Ishikawa (cell line): ENCODE measurements around the gene PRDM8.

Experiments used
- CEBPB ChIP-seq: IDR thresholded peaks from 2 replicates; pipeline ENCODE4 v1.6.1; 2012
- CREB1 ChIP-seq: IDR thresholded peaks from 2 replicates; pipeline ENCODE4 v1.6.1; 2012; ENCODE audit warnings: low read depth
- EGR1 ChIP-seq: IDR thresholded peaks from 2 replicates; pipeline ENCODE4 v1.6.1; 2012
- EP300 ChIP-seq: IDR thresholded peaks from 2 replicates; pipeline ENCODE4 v1.6.1; 2012; ENCODE audit warnings: borderline replicate concordance
- FOXM1 ChIP-seq: IDR thresholded peaks from 2 replicates; pipeline ENCODE4 v1.6.1; 2012; ENCODE audit warnings: low read depth, borderline replicate concordance
- NFIC ChIP-seq: IDR thresholded peaks from 2 replicates; pipeline ENCODE4 v1.6.1; 2012
- RAD21 ChIP-seq: IDR thresholded peaks from 2 replicates; pipeline ENCODE4 v1.6.1; 2012; ENCODE audit warnings: low read depth
- TAF1 ChIP-seq: IDR thresholded peaks from 2 replicates; pipeline ENCODE4 v1.6.1; 2012; ENCODE audit warnings: low read depth, mild to moderate bottlenecking
- TCF12 ChIP-seq: IDR thresholded peaks from 2 replicates; pipeline ENCODE4 v1.6.1; 2012; ENCODE audit warnings: low read depth
- TEAD4 ChIP-seq: IDR thresholded peaks from 2 replicates; pipeline ENCODE4 v1.6.1; 2012
- YY1 ChIP-seq: IDR thresholded peaks from 2 replicates; pipeline ENCODE4 v1.6.1; 2012; ENCODE audit warnings: low read depth
- ZBTB7A ChIP-seq: IDR thresholded peaks from 2 replicates; pipeline ENCODE4 v1.6.1; 2012; ENCODE audit warnings: low read depth
- TF ChIP-seq, protein P1 (sequence below): IDR thresholded peaks from 2 replicates; pipeline ENCODE4 v1.6.1; 2012; ENCODE audit warnings: low read depth, mild to moderate bottlenecking
- TF ChIP-seq, protein P2 (sequence below): IDR thresholded peaks from 2 replicates; pipeline ENCODE4 v1.6.1; 2012
- TF ChIP-seq, protein P3 (sequence below): IDR thresholded peaks from 2 replicates; pipeline ENCODE4 v1.6.1; 2012

The PRDM8 gene

DNA sequence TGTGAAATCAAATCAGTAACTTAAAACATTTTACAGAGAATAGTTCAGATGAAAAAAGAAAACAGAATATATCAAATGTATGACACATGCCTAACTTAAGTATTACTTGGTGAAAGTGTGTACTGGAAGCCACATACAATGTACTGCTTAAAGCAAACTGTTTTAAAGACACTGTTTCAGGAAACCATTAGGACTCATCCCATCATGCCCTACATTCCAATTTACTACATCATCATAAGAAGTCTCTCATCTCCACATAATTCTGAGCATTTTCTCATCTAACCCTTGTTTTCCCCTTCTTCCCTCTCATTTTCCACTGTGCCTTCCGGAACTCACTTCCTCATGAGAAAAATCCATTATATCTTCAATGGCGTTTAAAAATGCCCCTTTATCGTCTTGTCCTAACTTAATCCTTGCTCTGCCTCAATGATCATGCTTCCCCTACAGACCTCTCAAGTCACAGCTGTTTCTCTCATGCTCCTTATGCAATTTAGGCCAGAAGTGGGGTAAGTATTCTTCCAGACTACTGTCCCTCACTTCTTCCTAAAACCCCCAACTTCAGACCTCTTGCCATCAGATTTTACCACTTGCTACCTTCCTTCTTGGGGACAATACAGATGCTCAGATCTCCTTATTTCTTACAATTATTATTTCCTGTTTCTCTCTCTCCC lies 42.3 kb downstream of the PRDM8 start:
- TF ChIP-seq RAD21 (no peak), EP300 (no peak), CEBPB (no peak), TEAD4 (no peak)
- TF ChIP-seq, protein P1, sequence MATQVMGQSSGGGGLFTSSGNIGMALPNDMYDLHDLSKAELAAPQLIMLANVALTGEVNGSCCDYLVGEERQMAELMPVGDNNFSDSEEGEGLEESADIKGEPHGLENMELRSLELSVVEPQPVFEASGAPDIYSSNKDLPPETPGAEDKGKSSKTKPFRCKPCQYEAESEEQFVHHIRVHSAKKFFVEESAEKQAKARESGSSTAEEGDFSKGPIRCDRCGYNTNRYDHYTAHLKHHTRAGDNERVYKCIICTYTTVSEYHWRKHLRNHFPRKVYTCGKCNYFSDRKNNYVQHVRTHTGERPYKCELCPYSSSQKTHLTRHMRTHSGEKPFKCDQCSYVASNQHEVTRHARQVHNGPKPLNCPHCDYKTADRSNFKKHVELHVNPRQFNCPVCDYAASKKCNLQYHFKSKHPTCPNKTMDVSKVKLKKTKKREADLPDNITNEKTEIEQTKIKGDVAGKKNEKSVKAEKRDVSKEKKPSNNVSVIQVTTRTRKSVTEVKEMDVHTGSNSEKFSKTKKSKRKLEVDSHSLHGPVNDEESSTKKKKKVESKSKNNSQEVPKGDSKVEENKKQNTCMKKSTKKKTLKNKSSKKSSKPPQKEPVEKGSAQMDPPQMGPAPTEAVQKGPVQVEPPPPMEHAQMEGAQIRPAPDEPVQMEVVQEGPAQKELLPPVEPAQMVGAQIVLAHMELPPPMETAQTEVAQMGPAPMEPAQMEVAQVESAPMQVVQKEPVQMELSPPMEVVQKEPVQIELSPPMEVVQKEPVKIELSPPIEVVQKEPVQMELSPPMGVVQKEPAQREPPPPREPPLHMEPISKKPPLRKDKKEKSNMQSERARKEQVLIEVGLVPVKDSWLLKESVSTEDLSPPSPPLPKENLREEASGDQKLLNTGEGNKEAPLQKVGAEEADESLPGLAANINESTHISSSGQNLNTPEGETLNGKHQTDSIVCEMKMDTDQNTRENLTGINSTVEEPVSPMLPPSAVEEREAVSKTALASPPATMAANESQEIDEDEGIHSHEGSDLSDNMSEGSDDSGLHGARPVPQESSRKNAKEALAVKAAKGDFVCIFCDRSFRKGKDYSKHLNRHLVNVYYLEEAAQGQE, result no peak

DNA sequence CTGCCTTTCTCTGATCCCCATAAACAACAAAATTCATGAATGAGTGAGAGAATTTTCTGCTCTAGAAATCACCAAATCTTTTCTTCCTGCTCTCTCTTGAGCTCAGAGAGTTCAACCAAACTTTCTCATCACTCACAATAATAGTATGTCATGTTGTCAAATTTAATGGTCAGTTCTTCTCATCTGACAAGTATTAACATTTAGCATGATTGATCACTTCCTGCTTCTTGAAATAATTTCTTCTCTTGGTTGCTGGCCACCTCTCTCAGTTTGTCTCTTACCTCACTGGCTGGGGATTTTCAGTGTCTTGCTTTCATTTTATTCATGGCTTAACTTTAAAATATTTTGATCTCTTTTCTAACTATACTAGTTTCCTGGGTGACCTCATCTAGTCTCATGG lies 43.7 kb downstream of the PRDM8 start:
- TF ChIP-seq, protein P1, result no peak
- TF ChIP-seq EGR1 (no peak), TCF12 (no peak), NFIC (no peak), CEBPB (no peak), YY1 (no peak), FOXM1 (no peak), CREB1 (no peak), TEAD4 (no peak), TAF1 (no peak), EP300 (no peak), ZBTB7A (no peak), RAD21 (no peak)
- TF ChIP-seq, protein P2, sequence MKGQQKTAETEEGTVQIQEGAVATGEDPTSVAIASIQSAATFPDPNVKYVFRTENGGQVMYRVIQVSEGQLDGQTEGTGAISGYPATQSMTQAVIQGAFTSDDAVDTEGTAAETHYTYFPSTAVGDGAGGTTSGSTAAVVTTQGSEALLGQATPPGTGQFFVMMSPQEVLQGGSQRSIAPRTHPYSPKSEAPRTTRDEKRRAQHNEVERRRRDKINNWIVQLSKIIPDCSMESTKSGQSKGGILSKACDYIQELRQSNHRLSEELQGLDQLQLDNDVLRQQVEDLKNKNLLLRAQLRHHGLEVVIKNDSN, result no peak
- TF ChIP-seq, protein P3, sequence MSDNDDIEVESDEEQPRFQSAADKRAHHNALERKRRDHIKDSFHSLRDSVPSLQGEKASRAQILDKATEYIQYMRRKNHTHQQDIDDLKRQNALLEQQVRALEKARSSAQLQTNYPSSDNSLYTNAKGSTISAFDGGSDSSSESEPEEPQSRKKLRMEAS, result no peak

DNA sequence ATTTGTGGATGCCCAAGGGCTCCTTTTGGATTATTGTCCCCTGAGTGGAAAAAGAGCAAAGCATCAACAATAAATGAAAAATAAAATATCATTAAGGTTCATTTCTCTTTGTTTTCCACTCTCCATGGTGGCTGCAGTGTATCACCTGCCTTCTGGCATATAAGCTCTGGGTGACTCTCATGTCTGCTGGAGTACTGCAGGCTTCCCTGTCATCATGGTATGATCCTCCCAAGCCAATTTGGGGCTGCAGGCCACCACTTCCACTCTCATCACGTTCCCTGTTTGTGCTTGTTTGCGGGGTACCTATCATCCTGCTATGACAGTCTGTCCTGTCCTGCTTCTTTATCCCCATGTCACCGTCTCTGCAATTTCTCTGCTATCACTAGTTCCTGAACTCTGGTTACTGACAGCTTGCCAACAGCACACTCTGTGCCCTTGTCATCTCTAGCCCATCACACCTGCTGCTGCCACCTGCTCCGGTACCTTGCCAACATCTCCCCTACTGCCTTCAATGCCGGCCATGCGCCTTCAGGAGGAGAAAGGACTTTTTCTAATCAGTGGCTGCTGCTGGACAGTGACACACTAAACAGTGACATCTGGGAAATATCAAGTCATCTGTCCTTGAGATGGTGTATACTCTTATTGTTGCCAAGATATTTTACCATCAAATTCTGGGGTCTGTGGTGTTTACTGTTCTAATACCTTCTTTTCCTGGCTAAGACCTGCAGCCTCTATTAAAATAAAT lies 46.1 kb downstream of the PRDM8 start:
- TF ChIP-seq, protein P3, result no peak
- no peak for TF ChIP-seq TEAD4
- no peak for TF ChIP-seq NFIC
- TF ChIP-seq, protein P1, result no peak
- TF ChIP-seq ZBTB7A, result no peak
- TF ChIP-seq, protein P2, result no peak
- TF ChIP-seq TCF12, result no peak
- no peak for TF ChIP-seq RAD21
- no peak for TF ChIP-seq EP300
- TF ChIP-seq CREB1, result no peak
- no peak for TF ChIP-seq YY1
- TF ChIP-seq EGR1, result no peak
- no peak for TF ChIP-seq FOXM1

DNA sequence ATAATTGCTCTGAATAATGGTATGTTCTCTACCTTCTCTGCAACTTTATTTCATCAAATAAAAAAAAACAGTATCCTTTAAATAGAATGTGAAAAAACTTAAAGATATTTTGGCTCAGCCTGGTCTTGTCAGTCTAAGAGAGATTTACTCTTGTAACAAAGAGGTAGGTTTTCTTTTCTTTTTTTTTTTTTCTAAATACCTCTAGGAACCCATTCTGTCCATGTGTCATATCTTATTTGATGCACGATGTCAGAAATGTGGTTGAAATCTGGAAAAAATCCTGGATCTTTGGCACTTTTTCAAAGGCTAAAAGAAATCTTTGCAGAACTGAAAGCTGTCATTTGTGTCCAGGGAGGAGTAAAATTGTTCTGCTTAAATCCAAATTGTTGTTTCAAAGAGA lies 51.8 kb downstream of the PRDM8 start:
- TF ChIP-seq CEBPB, result no peak
- TF ChIP-seq, protein P2, result no peak
- TF ChIP-seq TEAD4, result no peak
- no peak for TF ChIP-seq TAF1
